GM23248 (cell line): ENCODE results near the gene ETNPPL.

Experiments used
- EZH2 ChIP-seq: fragments of 200-600 bp; sonication (generic); IDR thresholded peaks from 2 replicates; pipeline ENCODE4 v1.6.1; 2018; ENCODE audit warnings: antibody characterized with exemption, mild to moderate bottlenecking; ENCODE audit not compliant: insufficient read depth, poor library complexity, severe bottlenecking
- EZH2phosphoT487 ChIP-seq: fragments of 200-600 bp; sonication (generic); IDR thresholded peaks from 2 replicates; pipeline ENCODE4 v1.6.1; 2018; ENCODE audit warnings: antibody characterized with exemption, moderate library complexity, mild to moderate bottlenecking, low read depth; ENCODE audit not compliant: insufficient read depth

GRCh38 chr4:108754327-108754726 is 8.5 kb downstream of the ETNPPL start:
- TF ChIP-seq EZH2: no peak
- TF ChIP-seq EZH2phosphoT487: no peak
